ENCODE data around the gene C9orf50.

- TF ChIP-seq CTCF (IDR thresholded peaks at IDR 0.05), result no peak
- TF ChIP-seq POLR2A (IDR thresholded peaks at IDR 0.05), result no peak
Measured at GRCh38 chr9:129594632-129595031, 26.3 kb downstream of the C9orf50 start.

All from heart left ventricle (tissue), 13 donors.